ENCODE measurements around the gene MATR3.
A peak's percentile ranks its signal among the peaks of the same experiment; 100 is the strongest.

Gene MATR3

GRCh38 chr5:139340051-139340450, 46.5 kb downstream of the MATR3 start:
- H3K4me1 ChIP-seq (ENCODE audit: low read length): peaks cover 11% of the 10 kb centered on the region
- H3K4me2 ChIP-seq (ENCODE audit: low read length): no peak overlapping the region
- H3K27ac ChIP-seq (ENCODE audit: low read length): no peak overlapping the region
- peaks cover 33% of the 10 kb centered on the region for H3K79me2 ChIP-seq (ENCODE audit: low read length)
- no peaks in the 10 kb centered on the region for H3K9me3 ChIP-seq (ENCODE audit: insufficient read depth, low read length)
- H3K27me3 ChIP-seq (ENCODE audit: low read depth, low read length): no peaks in the 10 kb centered on the region
- H2AFZ ChIP-seq (ENCODE audit: low read depth, low read length): no peak overlapping the region
- no peak overlapping the region for H3K4me3 ChIP-seq (ENCODE audit: low read length)
- H4K20me1 ChIP-seq (ENCODE audit: insufficient read depth, low read length): peaks cover 24% of the 10 kb centered on the region
- peaks cover 9% of the 10 kb centered on the region for H3K36me3 ChIP-seq (replicated peaks; ENCODE audit: low read depth, low read length)
- no peak overlapping the region for H3K9ac ChIP-seq (ENCODE audit: low read length)
- TF ChIP-seq CTCF (IDR thresholded peaks at IDR 0.05; ENCODE audit: low read depth, low read length) (no peak), EZH2phosphoT487 (IDR thresholded peaks at IDR 0.05; ENCODE audit: low read depth) (no peak)

- TF ChIP-seq EZH2phosphoT487 (IDR thresholded peaks at IDR 0.05; ENCODE audit: low read depth): no peak
- no peak for TF ChIP-seq CTCF (IDR thresholded peaks at IDR 0.05; ENCODE audit: low read depth, low read length)
- no peaks in the 10 kb centered on the region for H3K27me3 ChIP-seq (ENCODE audit: low read depth, low read length)
- H3K9ac ChIP-seq (ENCODE audit: low read length): peak overlapping the region; percentile 55
These were observed 47.7 kb downstream of the MATR3 start for GRCh38 chr5:139341187-139341688.

DNA sequence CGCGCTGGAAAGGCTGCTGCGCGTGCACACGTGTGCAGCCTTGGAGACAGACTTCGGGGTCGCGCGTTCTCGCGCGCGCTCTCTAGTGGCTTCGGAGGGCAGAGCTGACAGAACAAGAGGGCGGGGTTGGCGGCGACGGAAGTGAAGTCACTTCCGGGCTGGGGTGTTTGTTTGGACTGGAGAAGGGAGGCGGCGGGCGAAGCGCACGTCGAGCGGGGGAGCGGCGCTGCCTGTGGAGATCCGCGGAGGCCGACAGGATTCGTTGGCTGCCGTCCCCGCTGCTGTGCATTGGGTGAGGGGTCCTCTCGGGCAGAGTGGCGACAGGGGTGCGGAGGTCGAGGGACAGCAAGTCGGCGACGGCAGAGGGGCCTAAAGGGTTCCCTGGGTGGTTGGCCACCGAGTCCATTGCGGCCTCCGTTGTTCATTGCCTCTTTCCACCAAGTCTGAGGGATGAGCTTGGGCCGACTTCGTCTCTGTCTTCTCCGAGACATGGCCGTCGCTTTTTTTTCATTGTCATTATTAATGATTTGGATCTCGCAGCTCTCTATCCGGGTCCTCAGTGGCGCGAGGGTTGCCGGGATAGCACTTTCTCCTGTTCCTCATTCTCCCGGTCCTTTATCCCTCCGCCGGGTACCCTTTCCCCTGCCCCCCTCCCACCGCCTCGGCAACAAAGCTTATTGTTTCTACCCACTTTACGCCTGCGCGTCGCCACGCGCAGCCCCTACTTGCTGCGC, 48.3 kb downstream of the MATR3 start, which contains the start of gene PAIP2:
TSS of gene PAIP2 (plus strand) at position 166 of the 734 bp plus-strand sequence. CDS start 21,931 bp downstream, outside the sequence.
- peak within 1 kb of the TSS; percentile 98 for H3K4me2 ChIP-seq (ENCODE audit: low read length)
- TF ChIP-seq CTCF (IDR thresholded peaks at IDR 0.05; ENCODE audit: low read depth, low read length) (peak; percentile 50), EZH2phosphoT487 (IDR thresholded peaks at IDR 0.05; ENCODE audit: low read depth) (no peak)
- H3K9me3 ChIP-seq (ENCODE audit: insufficient read depth, low read length): no peaks in the 10 kb centered on the region
- H3K4me3 ChIP-seq (ENCODE audit: low read length): peak within 1 kb of the TSS; percentile 97
- no peaks in the 10 kb centered on the region for H3K27me3 ChIP-seq (ENCODE audit: low read depth, low read length)
- H2AFZ ChIP-seq (ENCODE audit: low read depth, low read length): peak within 1 kb of the TSS; percentile 46; the same call in 1 of the 2 replicates
- H3K9ac ChIP-seq (ENCODE audit: low read length): peak within 1 kb of the TSS; percentile 79
- H3K79me2 ChIP-seq (ENCODE audit: low read length): peaks cover 50% of the 10 kb centered on the region
- H3K36me3 ChIP-seq (replicated peaks; ENCODE audit: low read depth, low read length): peaks cover 9% of the 10 kb centered on the region
- H3K27ac ChIP-seq (ENCODE audit: low read length): peak within 1 kb of the TSS; percentile 80
- H3K4me1 ChIP-seq (ENCODE audit: low read length): peaks cover 11% of the 10 kb centered on the region
- H4K20me1 ChIP-seq (ENCODE audit: insufficient read depth, low read length): peaks cover 28% of the 10 kb centered on the region

More at GRCh38 chr5:139341187-139341688, 47.7 kb downstream of the MATR3 start:
- H4K20me1 ChIP-seq (ENCODE audit: insufficient read depth, low read length): peaks cover 28% of the 10 kb centered on the region
- H3K4me3 ChIP-seq (ENCODE audit: low read length): peak overlapping the region; percentile 97
- H2AFZ ChIP-seq (ENCODE audit: low read depth, low read length): peak overlapping the region; percentile 46; the same call in 1 of the 2 replicates
- peak overlapping the region; percentile 98 for H3K4me2 ChIP-seq (ENCODE audit: low read length)
- H3K9me3 ChIP-seq (ENCODE audit: insufficient read depth, low read length): no peaks in the 10 kb centered on the region
- H3K27ac ChIP-seq (ENCODE audit: low read length): no peak overlapping the region
- peaks cover 44% of the 10 kb centered on the region for H3K79me2 ChIP-seq (ENCODE audit: low read length)
- peaks cover 11% of the 10 kb centered on the region for H3K4me1 ChIP-seq (ENCODE audit: low read length)
- peaks cover 9% of the 10 kb centered on the region for H3K36me3 ChIP-seq (replicated peaks; ENCODE audit: low read depth, low read length)

GRCh38 chr5:139342423-139342723, 48.8 kb downstream of the MATR3 start:
- peaks cover 28% of the 10 kb centered on the region for H4K20me1 ChIP-seq (ENCODE audit: insufficient read depth, low read length)
- peak overlapping the region; percentile 79 for H3K9ac ChIP-seq (ENCODE audit: low read length)
- H3K36me3 ChIP-seq (replicated peaks; ENCODE audit: low read depth, low read length): peaks cover 9% of the 10 kb centered on the region
- peak overlapping the region; percentile 15; the same call in 1 of the 2 replicates for H2AFZ ChIP-seq (ENCODE audit: low read depth, low read length)
- no peaks in the 10 kb centered on the region for H3K27me3 ChIP-seq (ENCODE audit: low read depth, low read length)
- peaks cover 55% of the 10 kb centered on the region for H3K79me2 ChIP-seq (ENCODE audit: low read length)
- H3K4me1 ChIP-seq (ENCODE audit: low read length): peaks cover 11% of the 10 kb centered on the region
- peak overlapping the region; percentile 97 for H3K4me3 ChIP-seq (ENCODE audit: low read length)
- peak overlapping the region; percentile 80 for H3K27ac ChIP-seq (ENCODE audit: low read length)
- H3K9me3 ChIP-seq (ENCODE audit: insufficient read depth, low read length): no peaks in the 10 kb centered on the region
- peak overlapping the region; percentile 82 for H3K4me2 ChIP-seq (ENCODE audit: low read length)
- TF ChIP-seq CTCF (IDR thresholded peaks at IDR 0.05; ENCODE audit: low read depth, low read length) (no peak), EZH2phosphoT487 (IDR thresholded peaks at IDR 0.05; ENCODE audit: low read depth) (no peak)

Data from OCI-LY3 (cell line).